Neural cell (in vitro differentiated cells): ENCODE measurements around the gene GPR21. TPM values are rescaled to one million over a fixed set of nuclear protein-coding genes. Genes with fewer than 3 reads are reported as not detected.

Experiments used
- H2AFZ ChIP-seq: fragments of 200-600, 300-800 bp; sonication (generic), shearing (Covaris generic); 2 replicates; pipeline ENCODE4 v1.6.0; 2014; ENCODE audit warnings: low read depth, mild to moderate bottlenecking, antibody characterized with exemption, low read length, moderate library complexity
- H3F3A ChIP-seq: fragments of 200-600 bp; shearing (Covaris generic); 2 replicates; pipeline ENCODE4 v1.6.1; 2016; ENCODE audit warnings: mild to moderate bottlenecking, moderate library complexity, mixed read lengths, antibody characterized with exemption, low read length; ENCODE audit not compliant: insufficient read depth, poor library complexity, severe bottlenecking
- H3K27ac ChIP-seq: fragments of 200-600, 300-800 bp; sonication (generic), shearing (Covaris generic); 2 replicates; pipeline ENCODE4 v1.5.1; 2014; ENCODE audit warnings: mild to moderate bottlenecking, low read length, moderate library complexity
- H3K27me3 ChIP-seq: fragments of 300-800, 200-600 bp; sonication (generic), shearing (Covaris generic); 2 replicates; pipeline ENCODE4 v1.6.0; 2014; ENCODE audit warnings: mild to moderate bottlenecking, low read depth, low read length, moderate library complexity; ENCODE audit not compliant: insufficient read depth
- H3K36me3 ChIP-seq: fragments of 300-800, 200-600 bp; sonication (generic), shearing (Covaris generic); 2 replicates; pipeline ENCODE4 v1.5.1; 2014; ENCODE audit warnings: mild to moderate bottlenecking, antibody characterized with exemption, low read length, moderate library complexity; ENCODE audit not compliant: insufficient read depth
- H3K4me2 ChIP-seq: fragments of 300-800, 200-600 bp; sonication (generic), shearing (Covaris generic); 2 replicates; pipeline ENCODE4 v1.6.0; 2014; ENCODE audit warnings: mild to moderate bottlenecking, low read length
- H3K4me3 ChIP-seq: fragments of 300-800, 200-600 bp; sonication (generic), shearing (Covaris generic); 2 replicates; pipeline ENCODE4 v1.5.1; 2014; ENCODE audit warnings: mild to moderate bottlenecking, low read length, moderate library complexity
- H3K79me2 ChIP-seq: fragments of 200-600 bp; shearing (Covaris generic); replicated peaks from 2 replicates; pipeline ENCODE4 v1.6.0; 2014; ENCODE audit warnings: mild to moderate bottlenecking, low read length, moderate library complexity; ENCODE audit not compliant: insufficient read depth
- H3K9ac ChIP-seq: fragments of 300-800, 200-600 bp; sonication (generic), shearing (Covaris generic); 2 replicates; pipeline ENCODE4 v1.6.1; 2016; ENCODE audit warnings: mild to moderate bottlenecking, low read length, mixed read lengths
- H3K9me2 ChIP-seq: fragments of 200-600 bp; shearing (Covaris generic); 2 replicates; pipeline ENCODE4 v1.6.1; 2016; ENCODE audit warnings: mild to moderate bottlenecking, low read length, mixed read lengths; ENCODE audit not compliant: insufficient read depth
- H3K9me3 ChIP-seq: fragments of 200-600, 300-800 bp; sonication (generic), shearing (Covaris generic); 2 replicates; pipeline ENCODE4 v1.6.1; 2016; ENCODE audit warnings: mild to moderate bottlenecking, mixed run types, low read length, moderate library complexity, mixed read lengths
- H4K20me1 ChIP-seq: fragments of 200-600 bp; shearing (Covaris generic); 2 replicates; pipeline ENCODE4 v1.6.1; 2016; ENCODE audit warnings: mild to moderate bottlenecking, mixed run types; ENCODE audit not compliant: insufficient read depth
- EP300 ChIP-seq: fragments of 450-650 bp; conservative IDR thresholded peaks from 2 replicates; pipeline ENCODE4 v1.6.1; 2014; ENCODE audit warnings: antibody characterized with exemption, mild to moderate bottlenecking, moderate library complexity; ENCODE audit not compliant: poor library complexity, severe bottlenecking
- EZH2 ChIP-seq: fragments of 200-600, 300-800 bp; shearing (Covaris generic), sonication (generic); IDR thresholded peaks from 2 replicates; pipeline ENCODE4 v1.6.1; 2014; ENCODE audit warnings: antibody characterized with exemption, low read length, borderline replicate concordance, mild to moderate bottlenecking; ENCODE audit not compliant: insufficient read depth, poor library complexity, severe bottlenecking
- MXI1 ChIP-seq: fragments of 450-650 bp; conservative IDR thresholded peaks from 2 replicates; pipeline ENCODE4 v1.6.1; 2014; ENCODE audit warnings: antibody characterized with exemption, mild to moderate bottlenecking; ENCODE audit not compliant: poor library complexity, severe bottlenecking
- POLR2AphosphoS5 ChIP-seq: IDR thresholded peaks from 2 replicates; pipeline ENCODE4 v1.6.1; 2012
- RAD21 ChIP-seq: fragments of 450-650 bp; conservative IDR thresholded peaks from 2 replicates; pipeline ENCODE4 v1.6.1; 2014; ENCODE audit warnings: antibody characterized with exemption, mild to moderate bottlenecking, moderate library complexity
- SMC3 ChIP-seq: fragments of 450-650 bp; conservative IDR thresholded peaks from 2 replicates; pipeline ENCODE4 v1.6.1; 2014; ENCODE audit warnings: antibody characterized with exemption, mild to moderate bottlenecking, moderate library complexity; ENCODE audit not compliant: poor library complexity
- TAF1 ChIP-seq: IDR thresholded peaks from 2 replicates; pipeline ENCODE4 v1.6.1; 2012; ENCODE audit warnings: low read depth
- polyA plus RNA-seq: library from polyadenylated mRNA; depleted of rRNA; stranded (reverse); fragments of >200 nt; gene quantifications from 2 replicates; pipeline ENCODE4 v1.2.3, GENCODE V29; 2014
- TF ChIP-seq, protein P1 (sequence below): fragments of 450-650 bp; IDR thresholded peaks from 2 replicates; pipeline ENCODE4 v1.5.1; 2014; ENCODE audit warnings: antibody characterized with exemption, mild to moderate bottlenecking, moderate library complexity; ENCODE audit not compliant: poor library complexity, severe bottlenecking
- TF ChIP-seq, protein P2 (sequence below): IDR thresholded peaks from 2 replicates; pipeline ENCODE4 v1.6.1; 2012; ENCODE audit warnings: borderline replicate concordance

GPR21 gene
- polyA plus RNA-seq, 1 donor from 2014 or later = 2.2 TPM

DNA sequence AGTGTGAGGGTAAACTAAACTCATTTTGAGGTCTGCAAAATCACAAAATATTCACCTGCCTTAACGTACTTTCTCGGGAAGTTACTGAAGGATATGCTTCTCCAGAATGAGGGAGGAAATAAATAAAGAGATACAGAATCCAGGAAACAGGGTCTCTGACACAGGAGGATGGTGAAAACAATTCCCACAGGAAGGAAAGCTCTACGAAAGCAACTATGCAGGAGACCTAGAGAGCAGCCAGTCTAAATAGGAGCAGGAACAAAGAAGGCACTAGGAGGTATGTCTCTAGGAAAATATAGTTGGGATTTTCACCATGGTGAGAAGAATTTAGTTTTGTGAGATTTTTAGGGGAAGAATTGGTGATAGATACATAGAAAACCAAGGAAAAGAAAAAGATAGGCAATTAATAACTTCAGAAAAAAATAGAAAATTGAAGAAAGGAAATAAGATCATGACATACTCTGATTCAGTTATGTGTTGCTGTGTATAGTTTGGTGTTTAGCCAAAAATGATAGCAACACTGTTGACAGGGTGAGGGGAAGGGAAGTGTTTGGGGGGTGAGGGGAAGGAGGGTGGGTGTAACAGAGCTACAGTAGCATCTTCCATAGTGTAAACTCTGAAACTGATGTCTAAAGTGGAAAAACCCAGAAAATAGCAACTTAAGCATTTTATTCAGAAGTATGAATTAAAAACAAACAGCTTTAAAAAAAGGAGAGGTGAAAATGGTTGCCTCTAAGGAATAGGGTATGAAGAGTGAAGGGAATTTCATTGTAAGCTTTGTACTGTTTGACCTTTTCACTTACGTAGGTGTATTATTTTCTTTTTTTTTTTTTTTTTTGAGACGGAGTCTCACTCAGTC, 9.8 kb downstream of the GPR21 start:
- Histone ChIP-seq H3K27ac (no peak overlapping the region), H3K9ac (no peak overlapping the region), H3K4me3 (no peak overlapping the region), H3K9me3 (no peaks in the 10 kb centered on the region), H3F3A (no peaks in the 10 kb centered on the region), H4K20me1 (no peaks in the 10 kb centered on the region), H3K27me3 (no peaks in the 10 kb centered on the region), H2AFZ (no peak overlapping the region), H3K79me2 (peaks cover 14% of the 10 kb centered on the region), H3K9me2 (no peaks in the 10 kb centered on the region), H3K36me3 (no peaks in the 10 kb centered on the region), H3K4me2 (no peak overlapping the region)
- TF ChIP-seq SMC3 (no peak), EZH2 (no peak), RAD21 (no peak), MXI1 (no peak), POLR2AphosphoS5 (no peak), TAF1 (no peak), EP300 (no peak)
- TF ChIP-seq, protein P1, sequence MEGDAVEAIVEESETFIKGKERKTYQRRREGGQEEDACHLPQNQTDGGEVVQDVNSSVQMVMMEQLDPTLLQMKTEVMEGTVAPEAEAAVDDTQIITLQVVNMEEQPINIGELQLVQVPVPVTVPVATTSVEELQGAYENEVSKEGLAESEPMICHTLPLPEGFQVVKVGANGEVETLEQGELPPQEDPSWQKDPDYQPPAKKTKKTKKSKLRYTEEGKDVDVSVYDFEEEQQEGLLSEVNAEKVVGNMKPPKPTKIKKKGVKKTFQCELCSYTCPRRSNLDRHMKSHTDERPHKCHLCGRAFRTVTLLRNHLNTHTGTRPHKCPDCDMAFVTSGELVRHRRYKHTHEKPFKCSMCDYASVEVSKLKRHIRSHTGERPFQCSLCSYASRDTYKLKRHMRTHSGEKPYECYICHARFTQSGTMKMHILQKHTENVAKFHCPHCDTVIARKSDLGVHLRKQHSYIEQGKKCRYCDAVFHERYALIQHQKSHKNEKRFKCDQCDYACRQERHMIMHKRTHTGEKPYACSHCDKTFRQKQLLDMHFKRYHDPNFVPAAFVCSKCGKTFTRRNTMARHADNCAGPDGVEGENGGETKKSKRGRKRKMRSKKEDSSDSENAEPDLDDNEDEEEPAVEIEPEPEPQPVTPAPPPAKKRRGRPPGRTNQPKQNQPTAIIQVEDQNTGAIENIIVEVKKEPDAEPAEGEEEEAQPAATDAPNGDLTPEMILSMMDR = no peak
- TF ChIP-seq, protein P2, sequence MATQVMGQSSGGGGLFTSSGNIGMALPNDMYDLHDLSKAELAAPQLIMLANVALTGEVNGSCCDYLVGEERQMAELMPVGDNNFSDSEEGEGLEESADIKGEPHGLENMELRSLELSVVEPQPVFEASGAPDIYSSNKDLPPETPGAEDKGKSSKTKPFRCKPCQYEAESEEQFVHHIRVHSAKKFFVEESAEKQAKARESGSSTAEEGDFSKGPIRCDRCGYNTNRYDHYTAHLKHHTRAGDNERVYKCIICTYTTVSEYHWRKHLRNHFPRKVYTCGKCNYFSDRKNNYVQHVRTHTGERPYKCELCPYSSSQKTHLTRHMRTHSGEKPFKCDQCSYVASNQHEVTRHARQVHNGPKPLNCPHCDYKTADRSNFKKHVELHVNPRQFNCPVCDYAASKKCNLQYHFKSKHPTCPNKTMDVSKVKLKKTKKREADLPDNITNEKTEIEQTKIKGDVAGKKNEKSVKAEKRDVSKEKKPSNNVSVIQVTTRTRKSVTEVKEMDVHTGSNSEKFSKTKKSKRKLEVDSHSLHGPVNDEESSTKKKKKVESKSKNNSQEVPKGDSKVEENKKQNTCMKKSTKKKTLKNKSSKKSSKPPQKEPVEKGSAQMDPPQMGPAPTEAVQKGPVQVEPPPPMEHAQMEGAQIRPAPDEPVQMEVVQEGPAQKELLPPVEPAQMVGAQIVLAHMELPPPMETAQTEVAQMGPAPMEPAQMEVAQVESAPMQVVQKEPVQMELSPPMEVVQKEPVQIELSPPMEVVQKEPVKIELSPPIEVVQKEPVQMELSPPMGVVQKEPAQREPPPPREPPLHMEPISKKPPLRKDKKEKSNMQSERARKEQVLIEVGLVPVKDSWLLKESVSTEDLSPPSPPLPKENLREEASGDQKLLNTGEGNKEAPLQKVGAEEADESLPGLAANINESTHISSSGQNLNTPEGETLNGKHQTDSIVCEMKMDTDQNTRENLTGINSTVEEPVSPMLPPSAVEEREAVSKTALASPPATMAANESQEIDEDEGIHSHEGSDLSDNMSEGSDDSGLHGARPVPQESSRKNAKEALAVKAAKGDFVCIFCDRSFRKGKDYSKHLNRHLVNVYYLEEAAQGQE = no peak

DNA sequence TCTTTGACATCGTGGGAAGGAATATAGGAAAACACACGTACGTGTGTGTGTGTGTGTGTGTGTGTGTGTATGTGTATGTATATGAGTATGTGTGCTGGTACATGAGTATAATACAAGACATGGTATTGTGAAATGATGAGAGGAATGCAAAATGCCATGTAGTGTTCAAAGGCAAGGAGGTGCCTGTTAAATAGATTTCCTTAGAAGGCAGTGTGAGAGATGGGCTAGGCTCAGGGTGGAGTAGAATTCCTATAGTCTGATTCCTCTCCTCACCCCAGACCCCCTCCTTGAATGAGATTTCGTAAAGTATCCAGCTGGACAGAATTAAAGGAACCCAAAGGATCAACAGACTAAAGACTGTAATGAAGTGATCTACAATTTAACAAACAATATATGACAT, 11.1 kb downstream of the GPR21 start:
- TF ChIP-seq TAF1 = no peak
- TF ChIP-seq EZH2 = no peak
- no peak for TF ChIP-seq SMC3
- TF ChIP-seq MXI1 = no peak
- TF ChIP-seq, protein P2 = no peak
- no peak for TF ChIP-seq RAD21
- TF ChIP-seq, protein P1 = no peak
- no peak for TF ChIP-seq POLR2AphosphoS5
- TF ChIP-seq EP300 = no peak
- Histone ChIP-seq H3K27me3 (no peaks in the 10 kb centered on the region), H3F3A (no peaks in the 10 kb centered on the region), H4K20me1 (no peaks in the 10 kb centered on the region), H3K9me2 (no peaks in the 10 kb centered on the region), H3K4me3 (no peak overlapping the region), H3K36me3 (no peaks in the 10 kb centered on the region), H2AFZ (no peak overlapping the region), H3K4me2 (no peak overlapping the region), H3K9me3 (no peaks in the 10 kb centered on the region), H3K9ac (no peak overlapping the region), H3K79me2 (peaks cover 7% of the 10 kb centered on the region), H3K27ac (no peak overlapping the region)
